Retina (tissue), 1 donor: ENCODE results near the gene TIMM21.

ENCODE experiments used
- DNase-seq: peaks from one replicate; pipeline ENCODE4 v3.0.0-alpha.2; 2016

Gene TIMM21

GRCh38 chr18:74196220-74197119, 48.1 kb downstream of the TIMM21 start:
- DNase-seq: peak; percentile 86

GRCh38 chr18:74197705-74198341, 49.5 kb downstream of the TIMM21 start:
- DNase-seq: no peak

- no peak for DNase-seq
Observed at GRCh38 chr18:74198453-74198852, 50.1 kb downstream of the TIMM21 start.

- no peak for DNase-seq
Observed at GRCh38 chr18:74200780-74201179, 52.5 kb downstream of the TIMM21 start.

- DNase-seq: no peak
Observed at GRCh38 chr18:74203811-74204210, 55.5 kb downstream of the TIMM21 start.

- DNase-seq: no peak
Observed at GRCh38 chr18:74204526-74205152, 56.3 kb downstream of the TIMM21 start.
